Naive thymus-derived CD8-positive, alpha-beta T cell (primary cell): ENCODE measurements around the gene IGFBP2. TPM values are rescaled to one million over a fixed set of nuclear protein-coding genes. Genes with fewer than 3 reads are reported as not detected.

Experiments used
- ATAC-seq, 2 donors: fragments of 150-1000 bp; cut with Tn5 transposase in 1 of 2; sonication (Bioruptor Pico), chemical (Tn5 transposase) in 1 of 2; 1 replicate in 1 of 2; 2 replicates in 1 of 2; pipeline ENCODE4 v1.10.0; 2021; ENCODE audit warnings: mild to moderate bottlenecking in 2 of 2, moderate library complexity in 2 of 2
- POLR2A ChIA-PET: fragments of 350-600 bp; sonication (Branson Sonifier 250); formaldehyde crosslinking; loops from one replicate; lab custom pipeline; 2021; ENCODE audit warnings: antibody characterized with exemption; lab: Charles Lee
- DNase-seq, 10 donors: peaks; one replicate each; pipeline versions ENCODE4 v3.0.0 to v3.0.0-alpha.2; 2020 to 2022
- H3K27ac Mint-ChIP-seq, 10 donors: one replicate each; pipeline ENCODE4 v1.8.0; 2020 to 2022; ENCODE audit warnings: mild to moderate bottlenecking in 10 of 10, mixed read lengths in 10 of 10, moderate library complexity in 4 of 10, inconsistent platforms in 1 of 10
- H3K27me3 Mint-ChIP-seq, 5 donors: one replicate each; pipeline ENCODE4 v1.8.0; 2021 to 2022; ENCODE audit warnings: mixed read lengths in 5 of 5
- H3K36me3 Mint-ChIP-seq, 3 donors: one replicate each; pipeline ENCODE4 v1.8.0; 2020 to 2022; ENCODE audit warnings: mixed read lengths in 3 of 3, mild to moderate bottlenecking in 2 of 3, inconsistent platforms in 1 of 3
- H3K4me1 Mint-ChIP-seq, 4 donors: one replicate each; pipeline ENCODE4 v1.8.0; 2021 to 2022; ENCODE audit warnings: mixed read lengths in 4 of 4
- H3K4me3 Mint-ChIP-seq, 10 donors: one replicate each; pipeline ENCODE4 v1.8.0; 2020 to 2022; ENCODE audit warnings: mild to moderate bottlenecking in 10 of 10, mixed read lengths in 10 of 10, moderate library complexity in 6 of 10, inconsistent platforms in 1 of 10
- H3K9me3 Mint-ChIP-seq, 9 donors: one replicate each; pipeline ENCODE4 v1.8.0; 2020 to 2022; ENCODE audit warnings: mixed read lengths in 9 of 9, mild to moderate bottlenecking in 3 of 9, inconsistent platforms in 1 of 9, moderate library complexity in 1 of 9
- polyA plus RNA-seq, 3 donors: library from polyadenylated mRNA; unstranded; fragments of 300-500 nt; fragmentation: Illumina TruSeq; gene quantifications; one replicate each; pipeline ENCODE4 v1.2.3, GENCODE V29; 2021
- total RNA-seq, 8 experiments: library from RNA in 2 of 8; stranded (reverse) in 2 of 8; gene quantifications; one replicate each; pipeline ENCODE4 v1.2.3 and lab custom pipeline; 2021 to 2026

Gene IGFBP2
- total and polyA plus RNA-seq, 5 experiments from 2014 or later = 0.15 to 0.48 TPM; not detected in 3

DNA sequence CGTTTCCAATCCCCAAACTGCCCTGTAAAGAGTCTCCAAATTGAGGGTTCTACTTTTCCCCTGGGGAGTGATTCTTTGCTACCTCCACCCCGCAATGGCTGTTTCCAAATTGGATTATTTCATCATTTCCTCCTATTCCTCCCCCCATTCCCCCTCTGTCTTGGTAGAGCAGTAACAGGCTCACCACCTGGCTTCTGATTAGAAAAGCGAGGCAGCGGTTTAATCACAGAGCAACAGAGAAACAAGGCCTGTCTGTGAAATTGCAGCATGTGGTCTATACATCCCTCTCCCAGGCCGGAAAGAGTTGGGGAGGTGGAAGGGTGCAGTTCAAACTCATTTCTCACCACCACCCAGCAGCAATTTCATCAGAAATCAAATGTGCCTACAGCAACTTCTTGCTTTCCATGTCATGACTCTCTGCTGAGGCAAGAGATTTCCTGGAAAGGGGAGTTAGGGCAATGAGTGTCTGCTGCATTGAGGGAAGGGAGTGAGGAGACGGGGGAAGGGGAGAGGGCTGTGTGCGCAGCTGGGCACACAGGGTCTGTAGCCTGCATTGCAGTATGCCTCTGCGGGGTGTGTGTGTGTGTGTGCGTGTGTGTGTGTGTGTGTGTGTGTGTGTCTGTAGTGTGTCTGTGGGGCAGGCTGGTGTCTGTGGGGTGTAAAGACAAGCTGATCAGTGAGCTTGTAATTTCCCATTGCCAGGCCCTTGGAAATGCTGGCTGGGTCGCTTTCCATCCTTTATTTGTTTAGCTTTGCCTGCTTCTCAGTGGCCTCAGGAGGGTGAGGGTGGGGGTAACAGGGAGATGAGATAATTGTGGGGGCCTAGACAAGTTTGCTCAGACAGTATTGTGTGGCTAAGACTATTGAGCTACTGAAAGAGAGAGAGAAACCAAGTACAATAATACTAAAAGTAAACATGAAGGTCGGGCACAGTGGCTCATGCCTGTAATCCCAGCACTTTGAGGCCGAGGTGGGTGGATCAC is 13.5 kb upstream of the IGFBP2 start:
- POLR2A ChIA-PET = no interaction called here
- no peak for ATAC-seq
- peaks cover 0 to 13% (median 3%) of the 10 kb centered on the region in 4 donors for H3K4me1 Mint-ChIP-seq
- peaks cover 0 to 5% (median 3%) of the 10 kb centered on the region in 5 donors for H3K27me3 Mint-ChIP-seq
- no peak overlapping the region for H3K4me3 Mint-ChIP-seq
- H3K27ac Mint-ChIP-seq = peak overlapping the region in 6 of 10 donors; percentile 29 to 81 (median 43)
- peaks cover 0 to 3% (median 0%) of the 10 kb centered on the region in 9 donors for H3K9me3 Mint-ChIP-seq
- no peaks in the 10 kb centered on the region for H3K36me3 Mint-ChIP-seq
- no peak for DNase-seq

DNA sequence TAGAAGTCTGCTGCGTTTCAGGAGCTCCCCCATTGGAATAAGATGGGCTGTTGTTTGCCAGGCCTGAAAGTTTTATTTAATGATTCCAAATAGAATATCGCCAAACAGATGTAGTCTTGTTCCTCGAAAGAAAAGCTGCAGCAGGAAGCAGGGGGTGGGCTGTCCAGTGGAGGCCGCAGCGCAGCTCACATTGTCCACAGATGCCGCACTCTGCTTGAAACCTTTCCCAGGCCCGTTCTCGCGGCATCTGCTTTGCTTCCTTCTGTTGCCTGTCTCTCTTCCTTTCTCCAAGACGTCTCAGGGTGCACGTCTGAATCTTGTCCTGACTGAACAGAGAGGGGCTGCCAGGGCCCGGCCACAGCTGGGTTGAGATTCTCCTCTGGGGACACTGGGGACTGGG is 12.4 kb upstream of the IGFBP2 start:
- no peak for DNase-seq
- peaks cover 0 to 7% (median 0%) of the 10 kb centered on the region in 9 donors for H3K9me3 Mint-ChIP-seq
- POLR2A ChIA-PET = no interaction called here
- H3K4me3 Mint-ChIP-seq = no peak overlapping the region
- H3K36me3 Mint-ChIP-seq = no peaks in the 10 kb centered on the region
- H3K27me3 Mint-ChIP-seq = peaks cover 0 to 4% (median 3%) of the 10 kb centered on the region in 5 donors
- ATAC-seq = no peak
- no peak overlapping the region for H3K27ac Mint-ChIP-seq
- H3K4me1 Mint-ChIP-seq = peaks cover 0 to 13% (median 3%) of the 10 kb centered on the region in 4 donors

DNA sequence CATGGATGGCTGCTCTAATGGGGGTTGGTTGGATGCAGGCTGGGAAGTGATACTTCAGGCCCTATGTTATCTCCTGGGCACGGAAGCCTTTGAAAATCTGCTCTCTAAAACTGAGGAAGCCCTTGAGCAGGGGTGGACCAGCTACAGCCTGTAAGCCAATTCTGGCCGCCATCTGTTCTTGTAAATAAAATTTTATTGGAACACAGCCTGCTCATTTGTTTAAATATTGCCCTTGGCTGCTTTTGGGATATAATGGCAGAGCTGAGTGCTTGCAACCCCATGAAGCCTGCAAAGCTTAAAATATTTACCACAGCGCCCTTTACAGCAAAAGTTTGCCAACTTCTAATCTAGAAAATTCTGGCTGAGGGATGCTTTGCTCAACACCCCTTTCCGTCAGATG is 11.9 kb upstream of the IGFBP2 start:
- POLR2A ChIA-PET = no interaction called here
- Mint-ChIP-seq H3K36me3 (no peaks in the 10 kb centered on the region), H3K4me3 (no peak overlapping the region), H3K27ac (no peak overlapping the region), H3K27me3 (peaks cover 0 to 4% (median 3%) of the 10 kb centered on the region in 5 donors), H3K4me1 (peaks cover 0 to 13% (median 3%) of the 10 kb centered on the region in 4 donors), H3K9me3 (peaks cover 0 to 7% (median 0%) of the 10 kb centered on the region in 9 donors)
- DNase-seq (no peak), ATAC-seq (no peak)

- H3K9me3 Mint-ChIP-seq = peaks cover 0 to 7% (median 0%) of the 10 kb centered on the region in 9 donors
- peaks cover 0 to 1% (median 0%) of the 10 kb centered on the region in 5 donors for H3K27me3 Mint-ChIP-seq
Measured at GRCh38 chr2:216622526-216622925, 10.7 kb upstream of the IGFBP2 start.

GRCh38 chr2:216624251-216624650 is 9.0 kb upstream of the IGFBP2 start:
- H3K4me1 Mint-ChIP-seq = peaks cover 0 to 8% (median 3%) of the 10 kb centered on the region in 4 donors

More at GRCh38 chr2:216622526-216622925, 10.7 kb upstream of the IGFBP2 start:
- POLR2A ChIA-PET = no interaction called here
- Mint-ChIP-seq H3K4me1 (peaks cover 0 to 13% (median 3%) of the 10 kb centered on the region in 4 donors), H3K36me3 (no peaks in the 10 kb centered on the region), H3K4me3 (no peak overlapping the region), H3K27ac (no peak overlapping the region)
- DNase-seq (no peak), ATAC-seq (no peak)

GRCh38 chr2:216626168-216626874 is 6.9 kb upstream of the IGFBP2 start:
- DNase-seq (no peak), ATAC-seq (no peak)
- POLR2A ChIA-PET = no interaction called here
- Mint-ChIP-seq H3K27me3 (peaks cover 1 to 13% (median 3%) of the 10 kb centered on the region in 5 donors), H3K4me1 (no peaks in the 10 kb centered on the region), H3K36me3 (no peaks in the 10 kb centered on the region), H3K4me3 (no peak overlapping the region), H3K27ac (no peak overlapping the region), H3K9me3 (peaks cover 0 to 7% (median 0%) of the 10 kb centered on the region in 9 donors)

More at GRCh38 chr2:216624251-216624650, 9.0 kb upstream of the IGFBP2 start:
- ATAC-seq = no peak
- no peak overlapping the region for H3K4me3 Mint-ChIP-seq
- POLR2A ChIA-PET = no interaction called here
- DNase-seq = no peak
- peaks cover 0 to 2% (median 0%) of the 10 kb centered on the region in 5 donors for H3K27me3 Mint-ChIP-seq
- peaks cover 0 to 7% (median 0%) of the 10 kb centered on the region in 9 donors for H3K9me3 Mint-ChIP-seq
- no peak overlapping the region for H3K27ac Mint-ChIP-seq
- H3K36me3 Mint-ChIP-seq = no peaks in the 10 kb centered on the region

DNA sequence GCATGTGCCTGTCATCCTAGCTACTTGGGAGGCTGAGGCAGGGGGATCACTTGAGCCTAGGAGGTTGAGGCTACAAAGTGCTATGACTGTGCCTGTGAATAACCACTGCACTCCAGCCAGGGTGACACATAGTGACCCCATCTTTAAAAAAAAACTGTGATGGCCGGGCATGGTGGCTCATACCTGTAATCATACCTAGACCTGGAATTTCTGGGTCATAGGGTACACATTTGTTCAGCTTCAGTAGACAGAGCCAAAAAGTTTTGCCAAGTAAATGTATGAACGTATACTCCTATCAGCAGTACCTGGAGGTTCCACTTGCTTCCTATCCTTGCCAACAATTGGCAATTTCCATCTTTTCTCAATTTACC is 6.4 kb upstream of the IGFBP2 start:
- H3K4me3 Mint-ChIP-seq = no peak overlapping the region

GRCh38 chr2:216629784-216630183 is 3.4 kb upstream of the IGFBP2 start:
- peaks cover 0 to 4% (median 0%) of the 10 kb centered on the region in 3 donors for H3K36me3 Mint-ChIP-seq
- peaks cover 0 to 5% (median 0%) of the 10 kb centered on the region in 9 donors for H3K9me3 Mint-ChIP-seq
- ATAC-seq (no peak), DNase-seq (no peak)
- no peak overlapping the region for H3K27ac Mint-ChIP-seq
- H3K4me3 Mint-ChIP-seq = no peak overlapping the region
- peaks cover 8 to 18% (median 13%) of the 10 kb centered on the region in 4 donors for H3K4me1 Mint-ChIP-seq
- POLR2A ChIA-PET = no interaction called here
- H3K27me3 Mint-ChIP-seq = peaks cover 14 to 36% (median 30%) of the 10 kb centered on the region in 5 donors

More for the DNA sequence above, 6.4 kb upstream of the IGFBP2 start:
- ATAC-seq = no peak
- H3K9me3 Mint-ChIP-seq = peaks cover 0 to 7% (median 0%) of the 10 kb centered on the region in 9 donors
- POLR2A ChIA-PET = no interaction called here
- H3K27ac Mint-ChIP-seq = no peak overlapping the region
- H3K36me3 Mint-ChIP-seq = no peaks in the 10 kb centered on the region
- no peak for DNase-seq
- H3K27me3 Mint-ChIP-seq = peaks cover 3 to 17% (median 7%) of the 10 kb centered on the region in 5 donors
- H3K4me1 Mint-ChIP-seq = no peaks in the 10 kb centered on the region

GRCh38 chr2:216632346-216632951 is 771 bp upstream of the IGFBP2 start:
- DNase-seq = no peak
- Mint-ChIP-seq H3K4me3 (peak overlapping the region; percentile 78 to 91 (median 87)), H3K27ac (peak overlapping the region in 2 of 10 donors; percentile 21 to 72), H3K9me3 (peaks cover 0 to 2% (median 0%) of the 10 kb centered on the region in 9 donors), H3K36me3 (peaks cover 0 to 5% (median 0%) of the 10 kb centered on the region in 3 donors), H3K4me1 (peaks cover 12 to 36% (median 30%) of the 10 kb centered on the region in 4 donors), H3K27me3 (peaks cover 32 to 62% (median 52%) of the 10 kb centered on the region in 5 donors)
- ATAC-seq = no peak
- POLR2A ChIA-PET = no interaction called here

DNA sequence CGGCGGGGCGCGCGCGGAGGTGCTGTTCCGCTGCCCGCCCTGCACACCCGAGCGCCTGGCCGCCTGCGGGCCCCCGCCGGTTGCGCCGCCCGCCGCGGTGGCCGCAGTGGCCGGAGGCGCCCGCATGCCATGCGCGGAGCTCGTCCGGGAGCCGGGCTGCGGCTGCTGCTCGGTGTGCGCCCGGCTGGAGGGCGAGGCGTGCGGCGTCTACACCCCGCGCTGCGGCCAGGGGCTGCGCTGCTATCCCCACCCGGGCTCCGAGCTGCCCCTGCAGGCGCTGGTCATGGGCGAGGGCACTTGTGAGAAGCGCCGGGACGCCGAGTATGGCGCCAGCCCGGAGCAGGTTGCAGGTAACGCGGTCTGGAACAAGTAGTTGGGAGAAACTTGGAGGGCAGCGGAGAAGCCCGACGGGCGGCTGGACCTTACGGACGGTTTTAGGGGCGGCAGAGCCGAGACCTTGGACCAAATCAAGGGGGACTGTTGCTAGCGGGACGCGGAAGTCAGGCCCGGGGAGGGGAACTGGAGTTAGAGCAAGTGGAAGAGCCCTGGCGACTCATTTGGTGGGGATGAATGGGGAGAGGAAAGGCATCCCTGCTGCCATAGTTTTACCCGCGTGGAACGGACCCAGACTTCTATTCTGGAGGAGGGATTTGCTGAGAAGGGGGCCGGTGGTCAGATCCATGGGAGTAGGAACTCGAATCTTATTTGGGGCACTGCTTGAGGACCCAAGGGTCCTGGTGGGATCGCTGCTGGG is 573 bp downstream of the IGFBP2 start:
- Mint-ChIP-seq H3K27me3 (peaks cover 33 to 67% (median 55%) of the 10 kb centered on the region in 5 donors), H3K36me3 (peaks cover 0 to 5% (median 0%) of the 10 kb centered on the region in 3 donors), H3K27ac (peak overlapping the region in 1 of 10 donors; percentile 24), H3K4me3 (peak overlapping the region; percentile 69 to 86 (median 78)), H3K9me3 (peaks cover 0 to 2% (median 0%) of the 10 kb centered on the region in 9 donors), H3K4me1 (peaks cover 12 to 36% (median 31%) of the 10 kb centered on the region in 4 donors)
- POLR2A ChIA-PET = no interaction called here
- peak; percentile 20 to 29 for ATAC-seq
- no peak for DNase-seq

GRCh38 chr2:216634370-216635148 is 1.3 kb downstream of the IGFBP2 start:
- Mint-ChIP-seq H3K36me3 (peaks cover 0 to 5% (median 0%) of the 10 kb centered on the region in 3 donors), H3K27me3 (peaks cover 33 to 68% (median 54%) of the 10 kb centered on the region in 5 donors), H3K4me1 (peaks cover 12 to 36% (median 31%) of the 10 kb centered on the region in 4 donors), H3K9me3 (peaks cover 0 to 2% (median 0%) of the 10 kb centered on the region in 9 donors), H3K4me3 (peak overlapping the region; percentile 69 to 87 (median 79)), H3K27ac (no peak overlapping the region)
- no peak for ATAC-seq
- DNase-seq = no peak
- POLR2A ChIA-PET = no interaction called here
